ENCODE measurements around the gene DENND1A.

GRCh38 chr9:123887837-123888236, 42.1 kb downstream of the DENND1A start:
- TF ChIP-seq CTCF (conservative IDR thresholded peaks at IDR 0.05; ENCODE audit: low read depth in 2 of 2) (no peak), EZH2phosphoT487 (IDR thresholded peaks at IDR 0.05; ENCODE audit: unreplicated experiment) (no peak), EZH2 (IDR thresholded peaks at IDR 0.05; ENCODE audit: low read depth, unreplicated experiment) (no peak), REST (IDR thresholded peaks at IDR 0.05; ENCODE audit: unreplicated experiment) (no peak), POLR2AphosphoS5 (IDR thresholded peaks at IDR 0.05; ENCODE audit: low read depth) (no peak), STAT1 (IDR thresholded peaks at IDR 0.05; ENCODE audit: unreplicated experiment) (no peak), ZNF114 (CRISPR knock-in tag; IDR thresholded peaks at IDR 0.05) (no peak), CREB1 (CRISPR knock-in tag; IDR thresholded peaks at IDR 0.05; ENCODE audit: low read depth) (no peak), NANOG (IDR thresholded peaks at IDR 0.05; ENCODE audit: borderline replicate concordance) (no peak), ETS1 (IDR thresholded peaks at IDR 0.05) (no peak), ZNF331 (CRISPR knock-in tag; IDR thresholded peaks at IDR 0.05; ENCODE audit: low read depth) (no peak)
